Measurements from ENCODE around the gene MAT2A.

Gene MAT2A

GRCh38 chr2:85525029-85525428, 13.9 kb upstream of the MAT2A start:
- no peak for TF ChIP-seq CTCF (conservative IDR thresholded peaks at IDR 0.05)
- TF ChIP-seq ZFX (IDR thresholded peaks at IDR 0.05) = no peak
- peak overlapping the region; percentile 74 for H3K27ac ChIP-seq

- H3K27ac ChIP-seq = peak overlapping the region; percentile 74
- no peak for TF ChIP-seq ZFX (IDR thresholded peaks at IDR 0.05)
- TF ChIP-seq CTCF (conservative IDR thresholded peaks at IDR 0.05) = no peak
Observed at GRCh38 chr2:85525567-85525966, 13.4 kb upstream of the MAT2A start.

- TF ChIP-seq CTCF (conservative IDR thresholded peaks at IDR 0.05) (no peak), ZFX (IDR thresholded peaks at IDR 0.05) (no peak)
- H3K27ac ChIP-seq = no peak overlapping the region
Observed at GRCh38 chr2:85527787-85528186, 11.2 kb upstream of the MAT2A start.

- no peak overlapping the region for H3K27ac ChIP-seq
- no peak for TF ChIP-seq ZFX (IDR thresholded peaks at IDR 0.05)
- no peak for TF ChIP-seq CTCF (conservative IDR thresholded peaks at IDR 0.05)
Observed at GRCh38 chr2:85528355-85528754, 10.6 kb upstream of the MAT2A start.

- TF ChIP-seq ZFX (IDR thresholded peaks at IDR 0.05) (no peak), CTCF (conservative IDR thresholded peaks at IDR 0.05) (no peak)
- H3K27ac ChIP-seq = no peak overlapping the region
Observed at GRCh38 chr2:85529809-85530208, 9.2 kb upstream of the MAT2A start.

GRCh38 chr2:85531589-85531988, 7.4 kb upstream of the MAT2A start:
- no peak for TF ChIP-seq ZFX (IDR thresholded peaks at IDR 0.05)
- TF ChIP-seq CTCF (conservative IDR thresholded peaks at IDR 0.05) = no peak
- peak overlapping the region; percentile 30 for H3K27ac ChIP-seq

GRCh38 chr2:85534099-85534498, 4.9 kb upstream of the MAT2A start:
- H3K27ac ChIP-seq = no peak overlapping the region
- TF ChIP-seq CTCF (conservative IDR thresholded peaks at IDR 0.05) (no peak), ZFX (IDR thresholded peaks at IDR 0.05) (no peak)

All from C4-2B (cell line).